HEK293 (cell line): Measurements from ENCODE around the gene CD300LG.

Experiments
- CTCF ChIP-seq: fragments of 450-650 bp; formaldehyde crosslinking; IDR thresholded peaks from 2 replicates; pipeline ENCODE4 v1.5.1; 2016; ENCODE audit warnings: missing biosample characterization, missing genetic modification characterization
- HOXA7 ChIP-seq: sonication (generic); formaldehyde crosslinking; IDR thresholded peaks from 2 replicates; pipeline ENCODE4 v1.8.1; 2022; ENCODE audit warnings: missing genetic modification reagents, borderline replicate concordance
- KLF1 ChIP-seq: fragments of 450-650 bp; formaldehyde crosslinking; IDR thresholded peaks from 2 replicates; pipeline ENCODE4 v1.5.1; 2016; ENCODE audit warnings: missing biosample characterization, missing genetic modification characterization
- MZF1 ChIP-seq: fragments of 450-650 bp; formaldehyde crosslinking; IDR thresholded peaks from 2 replicates; pipeline ENCODE4 v1.5.1; 2017; ENCODE audit warnings: missing biosample characterization, missing genetic modification characterization, borderline replicate concordance
- ZBTB21 ChIP-seq: fragments of 450-650 bp; formaldehyde crosslinking; IDR thresholded peaks from 2 replicates; pipeline ENCODE4 v1.5.1; 2017; ENCODE audit warnings: missing biosample characterization, missing genetic modification characterization
- ZBTB8A ChIP-seq: fragments of 450-650 bp; formaldehyde crosslinking; IDR thresholded peaks from 2 replicates; pipeline ENCODE4 v1.5.1; 2016; ENCODE audit warnings: missing biosample characterization, missing genetic modification characterization
- ZFP41 ChIP-seq: fragments of 450-650 bp; formaldehyde crosslinking; IDR thresholded peaks from 2 replicates; pipeline ENCODE4 v1.5.1; 2016; ENCODE audit warnings: missing biosample characterization, missing genetic modification characterization, borderline replicate concordance
- ZNF148 ChIP-seq: fragments of 450-650 bp; formaldehyde crosslinking; IDR thresholded peaks from 2 replicates; pipeline ENCODE4 v1.5.0; 2017; ENCODE audit warnings: missing biosample characterization, missing genetic modification characterization, borderline replicate concordance
- ZNF292 ChIP-seq: fragments of 450-650 bp; formaldehyde crosslinking; IDR thresholded peaks from 2 replicates; pipeline ENCODE4 v1.5.1; 2016; ENCODE audit warnings: low read depth, missing biosample characterization, missing genetic modification characterization, borderline replicate concordance
- ZNF335 ChIP-seq: fragments of 450-650 bp; formaldehyde crosslinking; conservative IDR thresholded peaks from 2 replicates; pipeline ENCODE4 v1.5.1; 2016; ENCODE audit warnings: missing biosample characterization, missing genetic modification characterization
- ZNF354C ChIP-seq: fragments of 450-650 bp; formaldehyde crosslinking; IDR thresholded peaks from 2 replicates; pipeline ENCODE4 v1.5.1; 2016; ENCODE audit warnings: missing biosample characterization, missing genetic modification characterization, low read depth, borderline replicate concordance
- ZNF704 ChIP-seq: fragments of 450-650 bp; formaldehyde crosslinking; IDR thresholded peaks from 2 replicates; pipeline ENCODE4 v1.5.1; 2016; ENCODE audit warnings: missing biosample characterization, missing genetic modification characterization
- ZNF707 ChIP-seq: fragments of 450-650 bp; formaldehyde crosslinking; IDR thresholded peaks from 2 replicates; pipeline ENCODE4 v1.5.1; 2016; ENCODE audit warnings: missing biosample characterization, missing genetic modification characterization

GRCh38 chr17:43906951-43907424 is 60.0 kb downstream of the CD300LG start:
- TF ChIP-seq ZNF354C (tag by site-specific recombination) (no peak), CTCF (tag by site-specific recombination) (no peak), ZNF148 (tag by site-specific recombination) (no peak), ZBTB8A (no peak), MZF1 (tag by site-specific recombination) (no peak), ZFP41 (no peak), KLF1 (no peak), HOXA7 (CRISPR knock-in tag) (no peak), ZNF292 (tag by site-specific recombination) (no peak), ZBTB21 (no peak), ZNF335 (peak; percentile 94), ZNF707 (tag by site-specific recombination) (no peak), ZNF704 (tag by site-specific recombination) (no peak)
